Smooth muscle cell (in vitro differentiated cells): ENCODE measurements around the gene IFNG-AS1. TPM values are rescaled to one million over a fixed set of nuclear protein-coding genes. Genes with fewer than 3 reads are reported as not detected.
A peak's percentile ranks its signal among the peaks of the same experiment; 100 is the strongest.

Source experiments
- DNase-seq: peaks from one replicate; lab custom pipeline; 2025; ENCODE audit not compliant: unreplicated experiment; lab: John Stamatoyannopoulos, UW
- H2AFZ ChIP-seq: fragments of 200-600 bp; sonication (generic); 2 replicates; pipeline ENCODE4 v1.6.0; 2016; ENCODE audit warnings: antibody characterized with exemption, low read depth, mild to moderate bottlenecking
- H3F3A ChIP-seq: fragments of 200-600 bp; sonication (generic); 2 replicates; pipeline ENCODE4 v1.6.0; 2017; ENCODE audit warnings: antibody characterized with exemption, low read depth
- H3K27ac ChIP-seq: fragments of 200-600 bp; sonication (generic); 2 replicates; pipeline ENCODE4 v1.5.1; 2016; ENCODE audit warnings: low read depth, mild to moderate bottlenecking
- H3K27me3 ChIP-seq: fragments of 200-600 bp; sonication (generic); 2 replicates; pipeline ENCODE4 v1.6.1; 2016; ENCODE audit warnings: low read depth, mild to moderate bottlenecking
- H3K36me3 ChIP-seq: fragments of 200-600 bp; sonication (generic); 2 replicates; pipeline ENCODE4 v1.5.1; 2016; ENCODE audit warnings: low read depth
- H3K4me1 ChIP-seq: fragments of 200-600 bp; sonication (generic); 2 replicates; pipeline ENCODE4 v1.5.1; 2016; ENCODE audit warnings: low read depth
- H3K4me2 ChIP-seq: fragments of 200-600 bp; sonication (generic); 2 replicates; pipeline ENCODE4 v1.6.0; 2016; ENCODE audit warnings: mild to moderate bottlenecking
- H3K4me3 ChIP-seq: fragments of 200-600 bp; sonication (generic); 2 replicates; pipeline ENCODE4 v1.5.1; 2016; ENCODE audit warnings: mild to moderate bottlenecking
- H3K79me2 ChIP-seq: fragments of 200-600 bp; sonication (generic); 2 replicates; pipeline ENCODE4 v1.6.0; 2016; ENCODE audit warnings: low read depth, mild to moderate bottlenecking
- H3K9ac ChIP-seq: fragments of 200-600 bp; sonication (generic); 2 replicates; pipeline ENCODE4 v1.6.0; 2016; ENCODE audit warnings: low read depth
- H3K9me3 ChIP-seq: fragments of 200-600 bp; sonication (generic); replicated peaks from 2 replicates; pipeline ENCODE4 v1.5.1; 2016; ENCODE audit warnings: low read depth
- H4K20me1 ChIP-seq: fragments of 200-600 bp; sonication (generic); 2 replicates; pipeline ENCODE4 v1.6.0; 2016; ENCODE audit warnings: low read depth
- CTCF ChIP-seq: fragments of 200-600 bp; sonication (generic); IDR thresholded peaks from 2 replicates; pipeline ENCODE4 v1.5.1; 2017; ENCODE audit warnings: borderline replicate concordance, mild to moderate bottlenecking, antibody characterized with exemption; ENCODE audit not compliant: insufficient read depth, poor library complexity, severe bottlenecking
- WGBS: methylation state at CpG from one replicate; pipeline ENCODE4 v1.1.7; 2016; ENCODE audit warnings: low lambda C conversion rate; 5-methylcytosine and 5-hydroxymethylcytosine counted together
- polyA plus RNA-seq: library from polyadenylated mRNA; unstranded; fragments of >200 nt; fragmentation: Nextera tagmentation; extraction: Ambion mirVana; gene quantifications from 2 replicates; pipeline ENCODE4 v1.2.1, GENCODE V29; 2016
- total RNA-seq: library from RNA; depleted of rRNA; stranded (reverse); fragments of >200 nt; gene quantifications from 2 replicates; pipeline ENCODE4 v1.2.3, GENCODE V29; 2014

Gene IFNG-AS1
- total and polyA plus RNA-seq, 2 experiments from 2014 or later: 0.11 to 0.76 TPM

DNA sequence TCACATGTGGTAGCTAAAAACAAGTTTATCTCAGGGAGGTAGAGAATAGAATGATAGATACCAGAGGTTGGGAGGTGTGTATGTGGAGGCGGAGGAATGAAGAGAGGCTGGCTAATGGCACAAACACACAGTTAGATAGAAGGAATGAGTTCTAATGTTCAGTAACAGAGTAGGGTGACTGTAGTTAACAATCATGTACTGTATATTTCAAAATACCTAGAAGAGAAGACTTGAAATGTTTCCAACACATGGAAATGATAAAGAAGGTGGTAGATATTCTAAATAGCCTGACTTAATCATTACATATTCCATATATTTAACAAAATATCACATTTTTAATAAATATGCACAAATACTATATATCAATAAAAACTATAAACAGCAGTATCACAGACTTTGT is 8.9 kb upstream of the IFNG-AS1 start:
- no peaks in the 10 kb centered on the region for H4K20me1 ChIP-seq
- no peaks in the 10 kb centered on the region for H3F3A ChIP-seq

GRCh38 chr12:67981287-67982162 is 7.7 kb upstream of the IFNG-AS1 start:
- Histone ChIP-seq H3K9me3 (no peaks in the 10 kb centered on the region), H3K79me2 (no peaks in the 10 kb centered on the region), H3K4me3 (no peak overlapping the region), H3K27me3 (no peaks in the 10 kb centered on the region), H3K27ac (peak overlapping the region; percentile 94), H3K9ac (peak overlapping the region; percentile 67), H3F3A (no peaks in the 10 kb centered on the region), H3K4me2 (peak overlapping the region; percentile 28), H2AFZ (peak overlapping the region; percentile 62), H3K4me1 (peaks cover 11% of the 10 kb centered on the region), H4K20me1 (no peaks in the 10 kb centered on the region), H3K36me3 (no peaks in the 10 kb centered on the region)
- no peak for DNase-seq
- no peak for TF ChIP-seq CTCF
- WGBS: 45% methylated on average over 4 of the region's 4 CpGs

More for the DNA sequence above, 8.9 kb upstream of the IFNG-AS1 start:
- 100% methylated on average over 1 of the region's 1 CpG for WGBS
- Histone ChIP-seq H3K4me1 (peaks cover 11% of the 10 kb centered on the region), H3K4me2 (no peak overlapping the region), H3K79me2 (no peaks in the 10 kb centered on the region), H3K27ac (peak overlapping the region; percentile 94), H3K27me3 (no peaks in the 10 kb centered on the region), H3K9me3 (no peaks in the 10 kb centered on the region), H3K36me3 (no peaks in the 10 kb centered on the region), H2AFZ (no peak overlapping the region), H3K9ac (no peak overlapping the region), H3K4me3 (no peak overlapping the region)
- TF ChIP-seq CTCF: no peak
- no peak for DNase-seq

DNA sequence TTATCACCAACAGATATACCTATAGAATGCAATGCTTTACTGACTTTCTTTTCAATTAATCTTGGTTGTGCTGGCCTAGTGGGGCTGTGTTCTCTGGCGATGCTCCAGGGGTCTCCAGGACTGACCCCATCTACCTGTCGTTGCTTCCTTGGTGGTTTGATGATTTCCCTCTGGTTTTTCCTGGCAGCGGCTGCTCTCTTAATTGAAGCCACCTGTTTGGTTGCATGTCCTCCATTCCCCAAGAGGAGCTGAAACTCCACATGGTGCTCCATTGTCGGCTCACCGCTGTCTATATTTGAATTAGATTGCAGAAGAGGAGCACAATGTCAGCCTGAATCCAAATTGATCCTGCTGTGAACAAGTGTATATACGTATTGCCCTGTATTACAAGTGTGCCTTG is 7.1 kb upstream of the IFNG-AS1 start:
- no peaks in the 10 kb centered on the region for H4K20me1 ChIP-seq
- H3K4me3 ChIP-seq: no peak overlapping the region
- no peaks in the 10 kb centered on the region for H3K36me3 ChIP-seq
- H3K4me2 ChIP-seq: peak overlapping the region; percentile 28
- no peak overlapping the region for H3K9ac ChIP-seq
- no peaks in the 10 kb centered on the region for H3K9me3 ChIP-seq
- H2AFZ ChIP-seq: peak overlapping the region; percentile 62
- WGBS: over 99% methylated on average over 6 of the region's 6 CpGs
- no peak for DNase-seq
- peaks cover 11% of the 10 kb centered on the region for H3K4me1 ChIP-seq
- no peak for TF ChIP-seq CTCF
- peak overlapping the region; percentile 94 for H3K27ac ChIP-seq
- H3F3A ChIP-seq: no peaks in the 10 kb centered on the region
- no peaks in the 10 kb centered on the region for H3K27me3 ChIP-seq
- no peaks in the 10 kb centered on the region for H3K79me2 ChIP-seq

- no peak for TF ChIP-seq CTCF
- no peak for DNase-seq
- peaks cover 12% of the 10 kb centered on the region for H3K4me1 ChIP-seq
- H3K79me2 ChIP-seq: no peaks in the 10 kb centered on the region
- no peak overlapping the region for H3K9ac ChIP-seq
- no peak overlapping the region for H3K27ac ChIP-seq
- H3K36me3 ChIP-seq: no peaks in the 10 kb centered on the region
- no peak overlapping the region for H3K4me3 ChIP-seq
- H3K9me3 ChIP-seq: no peaks in the 10 kb centered on the region
- H3K27me3 ChIP-seq: no peaks in the 10 kb centered on the region
- no peak overlapping the region for H3K4me2 ChIP-seq
- no peaks in the 10 kb centered on the region for H3F3A ChIP-seq
- no peaks in the 10 kb centered on the region for H4K20me1 ChIP-seq
- H2AFZ ChIP-seq: no peak overlapping the region
These were observed 2.6 kb upstream of the IFNG-AS1 start for GRCh38 chr12:67986632-67987031.
